Skin of body (tissue), 2 donors: ENCODE measurements around the gene BOLA3. TPM values are rescaled to one million over a fixed set of nuclear protein-coding genes. Genes with fewer than 3 reads are reported as not detected.
"Not testable (repeated sequence)": the region's sequence is repeated elsewhere in the genome, so short reads cannot be mapped to it uniquely, and the experiment has no call there.

Experiments used
- DNase-seq: peaks from one replicate; lab custom pipeline; 2025; lab: John Stamatoyannopoulos, UW
- total RNA-seq: library from RNA; depleted of rRNA; stranded (reverse); fragments of >200 nt; gene quantifications from one replicate; pipeline ENCODE4 v1.2.3, GENCODE V29; 2014

The BOLA3 gene
- total RNA-seq, 1 donor from 2014 or later = 15.6 TPM

DNA sequence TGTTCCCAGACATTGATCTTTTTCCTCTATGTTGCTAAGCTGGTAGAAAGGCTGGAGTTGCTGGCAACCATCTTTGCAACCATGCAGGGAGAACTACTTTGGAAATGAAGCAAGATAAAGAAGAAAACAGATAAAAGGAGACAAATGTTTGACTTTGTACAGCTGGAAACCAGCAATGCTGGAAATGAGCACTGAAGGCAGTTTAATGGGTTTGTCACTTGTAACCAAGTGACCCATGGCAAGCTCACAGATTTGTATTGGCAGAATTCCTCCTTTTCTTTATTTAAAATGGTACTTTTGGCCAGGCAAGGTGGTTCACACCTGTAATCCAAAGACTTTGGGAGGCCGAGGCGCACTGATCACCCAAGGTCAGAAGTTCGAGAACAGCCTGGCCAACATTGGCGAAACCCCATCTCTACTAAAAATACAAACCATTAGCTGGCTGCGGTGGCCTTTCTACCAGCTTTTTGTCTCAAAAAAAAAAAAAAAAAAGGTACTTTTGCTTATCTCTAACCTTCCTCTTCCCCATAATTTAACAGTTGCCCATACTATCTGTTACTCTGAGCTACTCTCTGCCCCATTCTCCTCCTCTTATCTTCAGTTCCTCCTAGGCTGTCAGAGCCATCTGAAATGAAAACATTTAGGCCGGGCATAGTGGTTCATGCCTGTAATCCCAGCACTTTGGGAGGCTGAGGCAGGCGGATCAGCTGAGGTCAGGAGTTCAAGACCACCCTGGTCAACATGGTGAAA is 2.0 kb upstream of the BOLA3 start:
- DNase-seq = no peak

DNA sequence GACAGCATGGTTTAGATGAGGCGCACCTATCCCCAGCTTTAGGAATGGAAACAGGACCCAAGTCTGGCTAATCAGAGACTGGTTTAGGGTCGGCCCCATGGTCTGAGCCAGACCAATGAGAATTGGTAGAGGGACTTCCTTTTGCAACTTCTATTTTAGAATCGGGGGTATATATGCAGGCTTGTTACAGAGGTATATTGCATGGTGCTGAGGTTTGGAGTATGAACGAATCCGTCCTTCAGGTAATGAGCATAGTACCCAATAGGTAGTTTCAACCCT is 1.5 kb upstream of the BOLA3 start:
- no peak for DNase-seq

DNA sequence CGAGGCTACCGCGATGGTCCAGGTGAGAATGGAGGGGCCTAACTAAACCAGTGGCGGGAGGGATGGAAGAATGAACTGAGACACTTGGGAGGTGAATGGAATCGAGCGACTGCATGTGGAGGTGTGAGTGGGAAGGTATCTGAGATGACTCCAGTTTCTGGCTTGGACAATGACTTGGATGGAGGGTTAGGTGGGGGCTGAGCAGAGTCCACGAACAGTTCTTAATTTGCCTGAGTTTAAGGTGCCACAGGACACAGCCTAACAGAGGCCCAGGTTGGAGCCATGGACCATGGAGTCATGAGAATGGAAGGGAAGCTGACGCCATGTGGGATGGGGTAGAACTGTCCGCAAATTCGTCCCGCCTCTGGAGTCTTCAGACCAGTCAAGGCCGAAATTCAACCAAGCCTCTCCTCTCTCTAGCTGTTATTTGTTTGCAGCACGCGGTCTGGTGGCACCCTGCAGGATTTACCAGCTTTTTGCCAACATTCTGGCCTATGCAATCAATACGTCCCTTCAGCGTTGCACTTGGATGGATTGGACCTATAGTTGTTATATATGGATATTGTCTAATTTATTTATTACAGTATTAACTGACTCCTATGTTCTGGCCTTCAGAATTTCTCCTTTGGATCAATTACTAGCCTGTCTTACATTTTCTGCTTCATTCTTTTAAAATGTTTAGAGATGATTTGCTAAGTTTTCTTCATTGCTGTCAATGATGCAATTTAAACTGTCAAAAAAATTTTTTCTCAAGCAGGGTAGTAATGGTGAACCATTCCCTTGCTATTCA is 940 bp upstream of the BOLA3 start:
- peak; percentile 19 for DNase-seq

DNA sequence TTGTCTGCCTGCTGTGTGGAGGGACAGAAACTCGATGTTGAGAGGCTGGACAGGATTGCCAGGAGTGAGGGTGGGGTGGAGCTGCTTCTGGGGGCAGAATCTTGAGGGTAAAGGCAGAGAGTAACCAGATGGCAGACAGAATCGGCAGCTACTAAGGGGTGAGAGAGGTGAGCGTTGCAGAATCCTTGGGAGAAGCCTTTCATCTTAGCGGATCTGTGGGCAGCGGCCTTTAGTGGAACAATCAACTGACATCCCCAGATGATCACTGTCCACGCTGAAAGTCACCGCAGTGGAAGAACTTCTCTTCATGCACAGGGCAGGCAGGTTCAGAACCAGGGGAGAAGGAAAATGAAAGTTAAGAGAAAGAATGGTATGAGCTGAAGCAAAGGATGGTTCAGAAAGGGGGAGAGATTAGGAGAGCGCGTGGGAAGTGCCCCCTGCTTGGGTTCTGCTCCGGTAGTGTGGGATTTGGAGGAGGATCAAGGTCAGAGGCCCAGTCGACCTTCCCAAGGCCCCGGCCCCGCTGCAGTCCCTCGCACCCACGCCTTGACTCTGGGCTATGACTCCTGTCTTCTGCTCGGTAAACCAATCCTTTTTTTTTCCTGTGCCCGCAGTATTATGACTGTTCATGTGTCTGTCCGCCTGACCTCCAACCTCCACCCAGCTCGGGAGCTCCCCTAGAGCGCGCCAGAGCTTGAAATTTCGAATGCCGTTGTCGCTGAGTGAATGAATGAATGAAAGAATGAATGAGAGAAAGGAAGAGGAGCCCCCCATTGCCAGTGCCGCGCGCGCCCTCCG is 584 bp downstream of the BOLA3 start:
- no peak for DNase-seq

DNA sequence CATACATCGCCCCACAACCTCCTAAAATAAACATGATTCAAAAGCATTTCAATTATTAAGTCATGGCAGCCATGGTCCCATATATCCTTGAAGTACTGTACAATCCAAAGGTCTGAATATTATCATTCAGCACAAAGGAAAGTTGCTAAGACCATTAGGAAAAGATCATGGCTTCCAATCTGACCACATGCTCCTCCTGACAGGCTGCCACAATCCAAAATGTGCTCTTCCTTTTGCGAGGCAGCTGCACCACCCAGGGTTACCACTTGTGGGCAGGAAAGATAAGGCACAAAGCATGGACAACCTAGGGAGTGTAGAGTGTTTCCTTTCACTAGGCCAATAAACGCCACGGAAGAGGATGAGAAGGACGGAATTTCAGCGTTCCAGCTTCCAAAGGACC is 5.4 kb downstream of the BOLA3 start:
- no peak for DNase-seq

DNA sequence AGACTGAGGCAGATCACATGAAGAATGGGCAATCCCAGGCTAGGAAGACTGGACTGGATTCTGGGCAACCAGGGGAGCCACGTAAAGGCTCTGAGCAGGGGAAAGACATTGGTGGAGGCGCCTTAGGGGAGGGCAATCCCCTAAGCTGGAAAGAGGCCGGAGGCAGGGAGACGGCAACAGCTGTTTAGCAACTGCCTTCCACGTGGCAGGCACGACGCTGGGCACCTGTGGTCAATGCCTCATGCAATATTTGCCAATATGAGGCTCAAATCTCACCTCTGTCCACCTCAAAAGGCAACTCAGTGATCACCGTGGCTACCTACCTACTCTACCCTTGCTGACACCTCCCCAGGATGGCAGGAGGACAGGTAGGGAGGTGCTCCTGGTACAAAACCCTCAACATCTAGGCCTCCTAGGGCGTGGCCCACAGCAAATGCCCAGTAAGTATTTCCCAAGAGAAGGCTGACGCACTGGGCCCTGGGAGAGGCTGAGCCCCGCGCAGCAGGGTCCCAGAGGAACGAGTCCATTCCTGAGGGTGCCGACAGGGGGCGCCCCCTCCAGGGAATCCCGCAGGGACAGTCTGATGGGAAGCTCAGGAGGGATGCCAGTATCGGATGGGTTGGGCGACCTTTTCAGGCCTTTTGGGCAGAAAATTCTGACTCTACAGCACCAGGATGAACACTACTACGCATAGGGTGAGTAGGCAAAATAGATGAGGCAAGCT is 8.9 kb downstream of the BOLA3 start:
- DNase-seq = no peak

DNA sequence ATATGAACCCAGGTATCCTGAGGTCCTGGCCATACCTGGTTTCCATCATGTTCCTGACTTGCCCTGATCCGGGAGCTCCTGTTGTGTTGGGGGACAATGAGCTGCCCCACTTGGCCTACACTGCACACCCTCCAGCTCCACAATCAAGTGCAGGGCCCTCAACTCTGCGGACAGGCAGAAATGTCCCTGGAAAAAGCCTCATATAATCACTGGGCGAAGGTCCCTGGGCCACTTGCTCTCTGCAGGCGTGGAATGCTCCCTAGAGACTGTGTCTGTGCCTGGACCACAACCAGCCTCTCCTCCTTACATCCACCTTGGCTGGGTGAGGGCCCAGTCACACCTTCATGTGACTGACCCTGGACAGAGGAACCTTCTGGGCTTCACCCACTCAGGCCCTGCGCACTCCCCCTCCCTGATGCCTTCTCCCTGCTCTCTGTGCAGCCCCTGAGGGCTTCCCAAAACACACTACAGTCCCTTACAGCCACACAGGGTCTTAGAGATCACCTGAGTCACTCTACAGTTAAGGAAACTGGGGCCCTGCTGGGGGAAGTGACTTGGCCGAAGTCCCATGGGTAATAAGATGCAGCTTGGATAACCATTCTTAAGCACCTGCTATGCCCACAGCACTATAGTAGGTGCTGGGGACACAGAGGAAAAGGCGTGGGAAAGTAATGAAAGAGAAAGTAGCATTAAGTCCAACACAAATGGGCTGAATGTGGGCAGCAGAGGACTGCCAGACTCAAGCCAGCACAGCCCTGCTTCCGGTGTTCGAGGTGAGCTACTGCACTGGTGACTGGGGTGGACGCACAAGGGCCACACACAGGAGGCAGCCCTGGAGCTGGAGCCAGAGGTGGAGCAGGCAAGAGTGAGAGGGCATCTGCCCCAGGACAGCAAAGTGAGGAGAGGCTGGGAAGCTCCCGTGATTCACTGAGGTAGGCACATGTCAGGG is 9.8 kb downstream of the BOLA3 start:
- DNase-seq = no peak

DNA sequence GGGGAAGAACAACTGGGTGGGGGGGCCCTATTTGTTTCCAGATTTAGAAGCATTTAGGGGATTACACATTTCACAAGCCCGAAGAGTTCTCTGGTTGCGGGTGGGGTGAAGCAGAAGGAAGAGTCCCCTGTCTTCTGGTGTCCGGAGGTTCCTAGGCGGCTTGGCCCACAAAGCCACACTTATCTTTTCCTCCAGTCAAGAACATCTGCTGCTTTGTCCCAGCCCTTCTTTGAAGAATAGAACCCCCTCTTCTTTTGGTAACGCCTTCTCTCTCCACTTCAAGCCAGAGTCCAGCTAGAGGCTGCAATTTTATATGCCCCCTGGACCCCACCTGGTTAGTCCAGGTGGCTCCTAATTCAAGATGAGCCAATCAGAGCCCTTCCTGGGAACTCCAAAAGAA is 15.8 kb downstream of the BOLA3 start:
- no peak for DNase-seq

DNA sequence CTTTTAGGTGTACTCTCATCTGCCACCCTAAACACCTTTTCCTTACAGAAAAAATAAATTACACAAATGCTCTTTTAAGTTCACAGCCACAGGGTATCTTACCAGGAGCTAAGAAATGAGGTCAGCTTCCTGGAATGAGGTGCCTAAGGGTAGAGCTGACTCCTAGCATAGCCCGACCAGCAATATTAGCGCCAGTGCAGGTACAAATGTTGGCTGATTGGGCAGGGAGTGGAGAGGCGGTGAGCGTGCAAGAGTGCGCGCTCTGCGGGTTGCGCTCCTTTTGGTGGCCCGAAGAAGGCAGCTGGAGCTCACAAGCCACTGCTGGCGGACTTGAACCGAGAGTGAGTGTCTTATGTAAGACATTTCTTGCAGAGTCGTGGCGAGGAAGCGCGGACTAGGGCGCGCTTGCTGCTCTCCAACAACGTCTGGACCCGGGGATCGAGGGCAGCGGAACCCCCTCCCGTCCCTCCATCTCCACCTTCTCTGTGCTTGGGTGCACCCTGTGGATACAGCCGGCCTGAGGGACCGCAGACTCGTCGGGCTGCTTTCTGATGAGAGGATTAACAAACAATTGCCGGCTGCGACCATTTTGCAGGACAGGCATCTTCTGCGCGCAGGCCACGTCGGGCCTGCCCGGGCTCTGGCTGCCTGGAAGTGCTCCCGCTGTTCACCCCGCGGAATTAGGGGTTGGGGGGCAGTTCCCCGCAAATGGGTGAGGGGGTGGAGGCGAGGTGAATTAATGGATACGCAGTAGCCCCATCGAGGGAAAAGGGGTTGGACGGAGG is 17.3 kb downstream of the BOLA3 start:
- no peak for DNase-seq

DNA sequence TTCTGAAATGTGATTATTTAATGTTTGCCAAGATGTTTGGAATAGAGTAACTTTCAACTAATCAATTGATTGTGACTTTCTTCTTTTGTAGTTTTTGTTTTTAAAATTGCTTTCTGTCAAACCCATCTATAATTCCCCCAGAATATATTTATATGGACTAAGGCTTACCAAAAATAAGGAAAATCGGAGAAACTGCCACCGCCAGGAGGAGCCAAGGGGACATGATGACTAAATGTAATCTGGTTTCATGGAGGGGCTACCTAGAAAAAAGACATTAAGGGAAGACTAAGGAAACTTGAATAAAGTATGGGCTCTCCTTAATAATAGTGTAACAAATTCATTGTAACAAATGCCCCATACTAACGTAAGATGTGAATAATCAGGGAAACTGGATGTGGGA is 19.5 kb downstream of the BOLA3 start:
- no peak for DNase-seq

DNA sequence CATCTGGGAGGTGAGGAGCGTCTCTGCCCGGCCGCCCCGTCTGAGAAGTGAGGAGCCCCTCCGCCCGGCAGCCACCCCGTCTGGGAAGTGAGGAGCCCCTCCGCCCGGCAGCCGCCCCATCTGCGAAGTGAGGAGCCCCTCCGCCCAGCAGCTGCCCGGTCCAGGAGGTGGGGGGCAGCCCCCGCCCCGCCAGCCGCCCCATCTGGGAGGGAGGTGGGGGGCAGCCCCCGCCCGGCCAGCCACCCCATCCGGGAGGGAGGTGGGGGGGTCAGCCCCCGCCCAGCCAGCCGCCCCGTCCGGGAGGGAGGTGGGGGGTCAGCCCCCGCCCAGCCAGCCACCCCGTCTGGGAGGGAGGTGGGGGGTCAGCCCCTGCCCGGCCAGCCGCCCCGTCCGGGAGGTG is 23.8 kb downstream of the BOLA3 start:
- not testable (repeated sequence) for DNase-seq

DNA sequence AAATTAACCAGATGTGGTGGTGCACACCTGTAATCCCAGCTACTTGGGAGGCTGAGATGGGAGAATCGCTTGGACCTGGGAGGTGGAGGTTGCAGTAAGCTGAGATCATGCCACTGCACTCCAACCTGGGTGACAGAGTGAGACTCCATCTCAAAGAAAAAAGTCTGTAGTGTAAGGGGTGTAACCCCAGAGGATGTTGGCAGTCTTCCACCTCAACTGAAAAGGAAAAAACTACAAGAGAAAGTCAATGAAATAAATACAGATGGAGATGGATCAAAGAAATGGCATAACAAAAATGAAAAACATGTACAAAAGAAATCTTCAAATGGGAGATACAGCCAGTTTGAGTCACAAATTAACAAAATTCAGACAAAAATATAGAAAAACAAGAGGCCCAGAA is 25.9 kb downstream of the BOLA3 start:
- DNase-seq = not testable (repeated sequence)

DNA sequence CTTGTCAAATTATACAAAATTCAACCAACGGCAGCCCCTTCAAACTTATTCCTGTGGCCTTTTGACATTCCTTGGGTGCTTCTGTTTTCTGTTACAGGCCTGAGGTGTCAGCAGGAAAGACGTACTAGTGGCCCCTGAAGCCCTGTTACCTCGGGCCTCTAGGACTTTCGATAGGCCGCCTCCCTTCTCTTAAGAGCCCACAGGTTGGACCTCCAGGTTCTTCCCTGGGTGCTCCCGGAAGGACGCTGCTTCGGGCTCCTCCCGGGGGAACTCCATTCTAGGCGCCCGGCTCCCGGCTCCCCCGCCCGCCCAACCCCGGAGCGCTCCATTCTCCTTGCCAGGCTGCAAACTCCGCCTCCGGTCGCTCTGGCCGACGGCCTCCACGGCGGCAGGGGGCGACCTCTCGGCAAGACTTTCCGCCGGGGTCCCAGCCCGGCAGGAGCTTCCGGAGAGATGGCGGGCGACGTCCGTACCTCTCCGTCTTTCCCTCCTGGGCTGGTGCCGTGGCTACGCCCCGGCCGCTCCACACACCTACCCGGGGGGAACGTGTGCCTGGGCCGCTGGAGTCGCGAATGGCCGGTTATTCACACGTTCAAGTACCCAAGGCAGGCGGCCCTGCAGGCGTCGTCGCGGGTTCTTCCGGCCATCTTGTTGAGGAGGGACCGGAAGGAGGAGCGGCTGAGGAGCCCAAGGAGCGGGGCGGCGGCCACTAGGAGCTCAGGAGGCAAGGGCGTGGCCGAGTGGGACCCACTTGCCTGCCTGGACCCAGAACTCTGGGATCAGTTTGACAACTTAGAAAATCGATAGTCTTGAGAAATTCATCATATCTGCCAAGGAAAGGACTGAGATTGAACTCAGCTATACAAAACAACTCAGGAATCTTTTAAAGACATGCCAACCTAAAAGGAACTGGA is 27.5 kb downstream of the BOLA3 start:
- DNase-seq = peak; percentile 51

DNA sequence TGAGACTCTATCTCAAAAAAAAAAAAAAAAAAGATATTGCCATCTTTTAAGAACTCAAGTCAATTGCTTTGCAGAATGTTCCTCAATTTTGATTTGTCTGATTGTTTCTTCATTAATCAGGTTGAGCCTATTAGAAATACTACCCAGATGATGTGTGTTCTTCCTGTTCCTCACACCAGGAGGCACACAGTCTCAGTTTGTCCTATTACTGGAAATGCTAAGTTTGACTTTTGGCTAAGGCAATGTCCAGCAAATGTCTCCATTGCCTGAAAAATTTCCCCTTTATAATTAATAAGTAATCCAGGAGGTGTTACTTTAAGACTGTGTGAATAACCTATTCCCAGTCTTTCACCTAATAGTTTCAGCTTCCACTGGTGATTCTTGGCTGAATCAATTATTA is 28.4 kb downstream of the BOLA3 start:
- DNase-seq = no peak

DNA sequence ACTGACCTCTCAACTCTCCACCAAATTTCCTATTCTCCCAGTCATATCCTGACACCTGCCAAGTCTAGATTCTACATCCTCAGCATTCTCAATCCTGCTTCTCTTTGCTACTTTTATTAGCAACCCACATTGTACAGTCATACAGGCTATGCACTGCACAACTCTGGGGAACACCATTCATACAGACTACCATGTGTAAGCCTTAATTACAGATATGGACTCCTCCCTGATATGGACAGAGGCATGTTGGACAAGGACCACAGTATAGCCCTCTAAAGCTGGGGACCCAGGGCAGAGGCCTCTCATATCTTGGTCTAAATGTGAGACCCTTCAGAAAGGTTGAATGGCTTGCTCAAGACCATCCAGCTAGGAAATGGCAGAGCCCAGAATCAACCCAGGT is 36.3 kb downstream of the BOLA3 start:
- DNase-seq = no peak

DNA sequence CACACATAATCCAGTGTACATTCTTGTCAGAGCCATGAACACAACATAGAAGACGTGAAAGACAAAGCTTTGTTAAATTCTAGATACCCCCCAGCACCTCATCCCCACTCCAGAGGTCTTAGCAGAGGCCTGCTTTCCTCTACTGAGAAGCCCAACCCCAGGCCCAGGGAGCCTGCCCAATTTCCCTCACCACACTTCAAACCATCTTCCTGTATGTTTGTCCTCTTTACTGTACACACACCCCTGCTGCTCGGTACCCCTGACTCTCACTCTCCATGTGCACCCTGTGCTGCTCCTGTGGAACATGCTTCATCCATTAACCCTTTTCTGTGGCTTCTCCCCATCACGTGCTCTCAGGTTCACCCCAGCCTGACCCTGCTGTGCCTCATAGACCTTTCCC is 37.2 kb downstream of the BOLA3 start:
- no peak for DNase-seq

DNA sequence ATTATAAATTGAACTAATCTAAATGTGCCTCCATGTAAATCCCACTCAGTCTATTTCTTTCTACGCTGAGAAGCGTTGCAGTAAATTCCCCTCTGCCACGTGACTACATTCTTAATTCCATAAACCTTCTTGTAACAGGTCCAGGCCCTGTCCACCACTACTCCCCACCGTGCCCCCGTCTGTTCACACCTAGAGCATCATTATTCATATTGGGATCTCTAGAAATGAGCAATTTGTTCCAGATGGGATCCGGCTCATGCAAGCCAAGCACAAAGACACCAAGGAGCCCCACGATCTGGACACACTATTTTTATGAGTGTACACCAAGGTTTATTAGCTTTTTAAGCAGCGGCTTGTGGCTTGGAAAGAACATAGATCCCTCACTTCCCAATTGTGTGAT is 38.2 kb downstream of the BOLA3 start:
- no peak for DNase-seq

DNA sequence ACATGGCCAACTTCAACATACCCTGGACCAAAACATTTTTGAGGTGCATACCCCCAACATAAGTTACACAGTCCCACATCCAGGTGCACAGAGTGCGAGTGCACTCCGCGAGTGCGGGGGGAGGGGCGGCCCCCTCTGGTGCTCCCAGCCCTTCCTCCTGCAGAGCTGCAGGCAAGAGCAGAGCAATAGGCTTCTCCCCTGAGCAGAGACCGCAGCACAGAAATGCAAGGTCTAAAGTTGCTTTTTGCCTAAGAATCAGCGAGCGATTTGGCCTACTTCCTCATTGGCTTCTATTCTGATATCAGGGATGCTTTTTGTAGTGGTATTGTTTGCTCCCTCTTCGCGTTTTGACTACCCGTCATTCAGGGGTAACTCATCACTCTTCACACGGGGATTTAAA is 40.6 kb downstream of the BOLA3 start:
- DNase-seq = no peak

DNA sequence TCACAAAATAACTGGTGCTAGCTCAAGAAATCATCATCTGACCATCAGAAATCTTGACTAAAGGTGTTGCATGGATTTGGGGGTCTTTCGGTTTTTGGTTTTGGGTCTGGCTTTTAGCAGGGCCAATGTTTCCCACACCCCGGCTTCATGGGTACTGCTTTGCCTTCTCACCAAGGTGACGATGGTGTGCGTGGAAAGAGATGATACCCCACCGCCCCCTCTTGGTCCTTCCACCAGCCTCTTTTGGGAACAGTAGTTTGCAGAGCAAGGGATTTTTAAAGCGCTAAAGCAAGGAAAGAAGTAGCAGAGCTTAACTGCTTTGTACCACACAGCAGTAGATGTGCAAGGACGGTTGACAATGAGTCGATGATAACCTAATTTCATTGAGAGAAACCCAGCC is 42.3 kb downstream of the BOLA3 start:
- DNase-seq = no peak
